ENCODE measurements around the gene BOD1L1.

BOD1L1 gene

GRCh38 chr4:13524504-13525243 lies 102.9 kb downstream of the BOD1L1 start:
- no peak for DNase-seq (ENCODE audit: low spot score)
- Mint-ChIP-seq H3K36me3 (ENCODE audit: low read depth) (no peaks in the 10 kb centered on the region), H3K4me1 (ENCODE audit: low read depth) (peaks cover 11% of the 10 kb centered on the region), H3K4me3 (no peak overlapping the region), H3K27me3 (ENCODE audit: low read depth) (peaks cover 87% of the 10 kb centered on the region), H3K27ac (no peak overlapping the region), H3K9me3 (peaks cover 4% of the 10 kb centered on the region)

- H3K4me1 Mint-ChIP-seq (ENCODE audit: low read depth), result peaks cover 10% of the 10 kb centered on the region
- H3K4me3 Mint-ChIP-seq, result no peak overlapping the region
- peaks cover 86% of the 10 kb centered on the region for H3K27me3 Mint-ChIP-seq (ENCODE audit: low read depth)
- H3K27ac Mint-ChIP-seq, result no peak overlapping the region
- peaks cover 4% of the 10 kb centered on the region for H3K9me3 Mint-ChIP-seq
- no peak for DNase-seq (ENCODE audit: low spot score)
- H3K36me3 Mint-ChIP-seq (ENCODE audit: low read depth), result no peaks in the 10 kb centered on the region
These were observed 103.7 kb downstream of the BOD1L1 start for GRCh38 chr4:13523591-13524503.

DNA sequence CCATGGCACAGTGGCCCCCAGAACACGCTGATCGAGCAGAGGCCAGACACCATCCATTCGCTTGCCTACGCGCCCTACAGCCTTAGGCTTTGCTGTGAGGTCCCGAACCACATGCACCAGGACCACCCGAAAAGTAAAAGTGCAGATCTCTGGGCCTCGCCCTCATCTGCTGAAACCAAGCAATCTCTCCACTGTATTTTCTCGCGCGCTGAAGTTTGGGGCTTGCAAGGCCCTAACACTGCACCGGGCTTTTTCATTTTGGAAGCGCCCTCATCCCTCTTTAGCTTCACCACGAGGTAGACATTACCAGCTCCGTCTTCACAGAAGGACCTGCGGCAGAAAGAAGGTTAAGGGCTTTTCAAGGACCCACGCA lies 104.4 kb downstream of the BOD1L1 start:
- Mint-ChIP-seq H3K27ac (no peak overlapping the region), H3K9me3 (peaks cover 4% of the 10 kb centered on the region), H3K4me1 (ENCODE audit: low read depth) (peaks cover 4% of the 10 kb centered on the region), H3K27me3 (ENCODE audit: low read depth) (peaks cover 80% of the 10 kb centered on the region), H3K36me3 (ENCODE audit: low read depth) (no peaks in the 10 kb centered on the region), H3K4me3 (no peak overlapping the region)
- DNase-seq (ENCODE audit: low spot score), result no peak

GRCh38 chr4:13522282-13523104 lies 105.0 kb downstream of the BOD1L1 start:
- Mint-ChIP-seq H3K4me3 (no peak overlapping the region), H3K9me3 (peaks cover 4% of the 10 kb centered on the region), H3K4me1 (ENCODE audit: low read depth) (peaks cover 4% of the 10 kb centered on the region), H3K27me3 (ENCODE audit: low read depth) (peaks cover 77% of the 10 kb centered on the region), H3K27ac (no peak overlapping the region), H3K36me3 (ENCODE audit: low read depth) (no peaks in the 10 kb centered on the region)
- DNase-seq (ENCODE audit: low spot score), result no peak

GRCh38 chr4:13521047-13521446 lies 106.5 kb downstream of the BOD1L1 start:
- peaks cover 73% of the 10 kb centered on the region for H3K27me3 Mint-ChIP-seq (ENCODE audit: low read depth)
- no peak for DNase-seq (ENCODE audit: low spot score)
- peaks cover 1% of the 10 kb centered on the region for H3K4me1 Mint-ChIP-seq (ENCODE audit: low read depth)
- H3K9me3 Mint-ChIP-seq, result peaks cover 4% of the 10 kb centered on the region
- no peaks in the 10 kb centered on the region for H3K36me3 Mint-ChIP-seq (ENCODE audit: low read depth)
- no peak overlapping the region for H3K27ac Mint-ChIP-seq
- H3K4me3 Mint-ChIP-seq, result no peak overlapping the region

Data from T-helper 2 cell treated with Interferon-gamma antibody and Interleukin-4, amounts not matched to agents 5 μg/mL and 100 μg/mL, for 36 hours (primary cell).